ENCODE results near the gene MPZL1.

DNA sequence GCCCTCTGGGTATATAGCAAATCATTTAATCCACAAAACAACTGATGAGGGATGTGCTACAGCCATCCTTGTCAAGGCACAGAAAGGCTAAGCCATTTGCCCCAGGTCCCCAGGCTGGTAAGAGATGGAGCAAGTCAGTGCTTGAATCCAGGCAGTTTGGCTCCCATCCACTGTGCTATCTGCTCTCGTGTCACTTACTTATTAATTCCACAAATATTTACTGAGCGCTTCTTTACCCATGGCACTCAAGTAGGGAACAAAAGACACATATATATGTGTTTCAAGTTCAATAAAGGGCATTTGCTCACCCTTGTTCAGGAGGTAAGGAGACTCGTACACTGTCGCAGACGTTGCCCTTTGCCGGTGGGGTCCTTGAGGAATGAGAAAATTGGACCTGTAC lies 38.6 kb upstream of the MPZL1 start:
- TF ChIP-seq ZMAT3 (CRISPR knock-in tag; conservative IDR thresholded peaks at IDR 0.05) (no peak), ZNF263 (CRISPR knock-in tag; IDR thresholded peaks at IDR 0.05) (no peak), ZFX (CRISPR knock-in tag; IDR thresholded peaks at IDR 0.05; ENCODE audit: low read depth) (no peak), CAMTA2 (CRISPR knock-in tag; IDR thresholded peaks at IDR 0.05; ENCODE audit: borderline replicate concordance) (no peak), FOSL2 (CRISPR knock-in tag; IDR thresholded peaks at IDR 0.05) (no peak), NBN (conservative IDR thresholded peaks at IDR 0.05) (no peak)
